DOHH2 (cell line): ENCODE data around the gene SLC19A1.
"Not testable (repeated sequence)": the region's sequence is repeated elsewhere in the genome, so short reads cannot be mapped to it uniquely, and the experiment has no call there.

Source experiments
- H3F3A ChIP-seq: fragments of 200-600 bp; sonication (generic), shearing (Covaris generic); 2 replicates; pipeline ENCODE4 v1.6.0; 2016; ENCODE audit warnings: antibody characterized with exemption, mild to moderate bottlenecking; ENCODE audit not compliant: control insufficient read depth, insufficient read depth
- H3K27ac ChIP-seq: fragments of 200-600 bp; sonication (generic); 2 replicates; pipeline ENCODE4 v1.5.1; 2014; ENCODE audit warnings: low read depth, mild to moderate bottlenecking, low read length, moderate library complexity
- H3K27me3 ChIP-seq: fragments of 200-600 bp; sonication (generic); 2 replicates; pipeline ENCODE4 v1.6.1; 2014; ENCODE audit warnings: mild to moderate bottlenecking, low read length, mixed read lengths; ENCODE audit not compliant: control insufficient read depth
- H3K36me3 ChIP-seq: fragments of 200-600 bp; sonication (generic); 2 replicates; pipeline ENCODE4 v1.6.1; 2014; ENCODE audit warnings: mild to moderate bottlenecking, low read length, moderate library complexity, mixed read lengths; ENCODE audit not compliant: control insufficient read depth
- H3K4me1 ChIP-seq: fragments of 200-600 bp; sonication (generic); 2 replicates; pipeline ENCODE4 v1.6.1; 2014; ENCODE audit warnings: mild to moderate bottlenecking, low read length, mixed read lengths; ENCODE audit not compliant: control insufficient read depth
- H3K4me2 ChIP-seq: fragments of 200-600 bp; sonication (generic); 2 replicates; pipeline ENCODE4 v1.6.0; 2014; ENCODE audit warnings: mild to moderate bottlenecking, low read length, moderate library complexity
- H3K4me3 ChIP-seq: fragments of 200-600 bp; sonication (generic); 2 replicates; pipeline ENCODE4 v1.5.1; 2014; ENCODE audit warnings: mild to moderate bottlenecking, low read length, mixed read lengths
- H3K79me2 ChIP-seq: fragments of 200-600 bp; sonication (generic); 2 replicates; pipeline ENCODE4 v1.6.1; 2014; ENCODE audit warnings: mild to moderate bottlenecking, low read length, mixed read lengths; ENCODE audit not compliant: control insufficient read depth
- H3K9me2 ChIP-seq: fragments of 200-600 bp; sonication (generic); replicated peaks from 2 replicates; pipeline ENCODE4 v1.6.1; 2014; ENCODE audit warnings: mild to moderate bottlenecking, low read length, mixed read lengths; ENCODE audit not compliant: control insufficient read depth
- H3K9me3 ChIP-seq: fragments of 200-600 bp; sonication (generic); 2 replicates; pipeline ENCODE4 v1.6.1; 2014; ENCODE audit warnings: antibody characterized with exemption, low read length, mixed read lengths; ENCODE audit not compliant: control insufficient read depth, insufficient read depth
- H4K20me1 ChIP-seq: fragments of 200-600 bp; sonication (generic); 2 replicates; pipeline ENCODE4 v1.6.0; 2014; ENCODE audit warnings: low read depth, mild to moderate bottlenecking, antibody characterized with exemption, low read length, moderate library complexity; ENCODE audit not compliant: control insufficient read depth, insufficient read depth
- EZH2phosphoT487 ChIP-seq: fragments of 200-600 bp; sonication (generic); IDR thresholded peaks from 2 replicates; pipeline ENCODE4 v1.6.1; 2017; ENCODE audit warnings: borderline replicate concordance, mild to moderate bottlenecking, antibody characterized with exemption, low read length, moderate library complexity, mixed read lengths
- TF ChIP-seq, protein P1 (sequence below): fragments of 200-600 bp; sonication (generic); IDR thresholded peaks from one replicate; pipeline ENCODE4 v1.5.1; 2014; ENCODE audit warnings: antibody characterized with exemption, mild to moderate bottlenecking, low read depth, low read length; ENCODE audit not compliant: poor library complexity, severe bottlenecking

Gene SLC19A1

DNA sequence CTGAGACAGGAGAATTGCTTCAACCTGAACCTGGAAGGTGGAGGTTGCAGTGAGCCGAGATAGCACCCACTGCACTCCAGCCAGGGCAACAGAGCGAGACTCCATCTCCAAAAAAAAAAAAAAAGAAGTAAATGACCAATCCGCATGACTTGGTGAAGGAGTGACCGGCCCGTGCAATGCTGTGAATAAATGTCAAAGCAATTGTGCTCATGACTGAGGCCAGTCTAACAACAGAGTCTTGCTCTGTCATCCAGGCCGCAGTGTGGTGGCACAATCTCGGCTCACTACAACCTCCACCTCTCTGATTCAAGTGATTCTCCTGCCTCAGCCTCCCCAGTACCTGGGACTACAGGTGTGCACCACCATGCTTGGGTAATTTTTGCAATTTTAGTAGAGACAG is 27.8 kb upstream of the SLC19A1 start:
- H4K20me1 ChIP-seq = no peaks in the 10 kb centered on the region
- H3K79me2 ChIP-seq = no peaks in the 10 kb centered on the region
- H3K27ac ChIP-seq = no peak overlapping the region
- H3K36me3 ChIP-seq = no peaks in the 10 kb centered on the region
- TF ChIP-seq, protein P1, sequence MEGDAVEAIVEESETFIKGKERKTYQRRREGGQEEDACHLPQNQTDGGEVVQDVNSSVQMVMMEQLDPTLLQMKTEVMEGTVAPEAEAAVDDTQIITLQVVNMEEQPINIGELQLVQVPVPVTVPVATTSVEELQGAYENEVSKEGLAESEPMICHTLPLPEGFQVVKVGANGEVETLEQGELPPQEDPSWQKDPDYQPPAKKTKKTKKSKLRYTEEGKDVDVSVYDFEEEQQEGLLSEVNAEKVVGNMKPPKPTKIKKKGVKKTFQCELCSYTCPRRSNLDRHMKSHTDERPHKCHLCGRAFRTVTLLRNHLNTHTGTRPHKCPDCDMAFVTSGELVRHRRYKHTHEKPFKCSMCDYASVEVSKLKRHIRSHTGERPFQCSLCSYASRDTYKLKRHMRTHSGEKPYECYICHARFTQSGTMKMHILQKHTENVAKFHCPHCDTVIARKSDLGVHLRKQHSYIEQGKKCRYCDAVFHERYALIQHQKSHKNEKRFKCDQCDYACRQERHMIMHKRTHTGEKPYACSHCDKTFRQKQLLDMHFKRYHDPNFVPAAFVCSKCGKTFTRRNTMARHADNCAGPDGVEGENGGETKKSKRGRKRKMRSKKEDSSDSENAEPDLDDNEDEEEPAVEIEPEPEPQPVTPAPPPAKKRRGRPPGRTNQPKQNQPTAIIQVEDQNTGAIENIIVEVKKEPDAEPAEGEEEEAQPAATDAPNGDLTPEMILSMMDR = no peak
- TF ChIP-seq EZH2phosphoT487 = no peak
- no peaks in the 10 kb centered on the region for H3K9me3 ChIP-seq
- no peak overlapping the region for H3K4me3 ChIP-seq
- H3K9me2 ChIP-seq = no peaks in the 10 kb centered on the region
- no peaks in the 10 kb centered on the region for H3F3A ChIP-seq
- H3K4me2 ChIP-seq = no peak overlapping the region
- H3K27me3 ChIP-seq = peaks cover 7% of the 10 kb centered on the region
- no peaks in the 10 kb centered on the region for H3K4me1 ChIP-seq

DNA sequence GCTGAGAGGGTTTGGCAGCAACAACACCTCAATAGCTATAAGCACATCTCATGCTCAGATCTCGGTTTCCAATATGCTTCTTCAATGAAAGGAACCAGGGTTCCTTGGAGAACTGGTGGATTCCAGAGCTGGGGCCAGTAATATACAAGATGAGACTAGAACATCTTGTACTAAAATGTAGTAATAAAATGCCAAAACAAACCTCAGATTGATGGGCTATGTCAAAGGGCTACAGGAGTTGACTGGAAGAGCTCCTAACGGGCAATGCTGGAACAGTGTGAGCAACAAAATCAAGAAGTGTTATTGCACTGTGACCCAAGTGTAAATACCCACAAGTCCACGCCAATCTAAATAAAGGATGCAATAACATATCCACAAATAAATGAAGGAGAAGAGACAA is 26.1 kb upstream of the SLC19A1 start:
- no peaks in the 10 kb centered on the region for H3F3A ChIP-seq
- no peaks in the 10 kb centered on the region for H3K36me3 ChIP-seq
- H3K27ac ChIP-seq = no peak overlapping the region
- no peaks in the 10 kb centered on the region for H3K4me1 ChIP-seq
- H3K9me3 ChIP-seq = no peaks in the 10 kb centered on the region
- no peak overlapping the region for H3K4me2 ChIP-seq
- no peaks in the 10 kb centered on the region for H4K20me1 ChIP-seq
- H3K4me3 ChIP-seq = no peak overlapping the region
- no peaks in the 10 kb centered on the region for H3K9me2 ChIP-seq
- no peaks in the 10 kb centered on the region for H3K79me2 ChIP-seq
- no peak for TF ChIP-seq EZH2phosphoT487
- TF ChIP-seq, protein P1 = no peak
- peaks cover 7% of the 10 kb centered on the region for H3K27me3 ChIP-seq

DNA sequence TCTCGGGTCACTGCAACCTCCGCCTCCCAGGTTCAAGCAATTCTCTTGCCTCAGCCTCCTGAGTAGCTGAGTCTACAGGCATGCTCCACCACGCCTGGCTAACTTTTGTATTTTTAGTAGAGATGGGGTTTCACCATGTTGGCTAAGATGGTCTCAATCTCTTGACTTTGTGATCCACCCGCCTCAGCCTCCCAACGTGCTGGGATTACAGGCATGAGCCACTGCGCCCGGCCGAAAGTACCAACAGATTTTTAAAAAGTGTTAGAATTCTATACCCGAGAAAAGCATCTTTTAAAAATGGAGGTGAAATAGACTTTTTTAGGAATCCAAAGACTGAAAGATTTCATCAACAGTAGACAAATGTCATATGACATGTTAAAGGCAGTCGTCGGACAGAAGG is 21.9 kb upstream of the SLC19A1 start:
- not testable (repeated sequence) for H3F3A ChIP-seq, H3K4me2 ChIP-seq, H3K4me3 ChIP-seq, H3K79me2 ChIP-seq, H3K9me2 ChIP-seq, H4K20me1 ChIP-seq, H3K9me3 ChIP-seq, H3K36me3 ChIP-seq, H3K4me1 ChIP-seq, H3K27ac ChIP-seq, H3K27me3 ChIP-seq

DNA sequence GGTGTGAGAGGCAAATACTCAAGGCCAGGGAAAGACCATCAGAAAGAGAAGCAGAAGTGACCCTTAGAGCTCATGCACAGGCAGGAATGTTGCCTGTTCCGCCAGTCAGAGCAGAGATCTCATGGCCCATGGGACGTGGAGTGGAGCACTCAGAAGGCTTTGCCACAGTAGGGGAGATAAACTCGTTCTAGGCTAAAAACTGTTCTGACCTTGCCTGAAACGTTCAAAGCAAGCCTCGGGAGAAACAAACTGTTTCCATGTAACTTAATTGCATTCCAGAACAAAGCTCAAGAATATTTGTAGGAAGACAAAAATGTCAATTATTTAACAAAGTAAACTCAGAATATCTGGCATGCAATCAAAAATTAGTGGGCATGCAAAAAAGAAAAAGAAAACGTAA is 20.7 kb upstream of the SLC19A1 start:
- Histone ChIP-seq H3K36me3 (no peaks in the 10 kb centered on the region), H3K79me2 (no peaks in the 10 kb centered on the region), H3K9me3 (no peaks in the 10 kb centered on the region), H3K27me3 (peaks cover 7% of the 10 kb centered on the region), H3K4me1 (no peaks in the 10 kb centered on the region), H3K9me2 (no peaks in the 10 kb centered on the region), H3K4me2 (no peak overlapping the region), H3F3A (no peaks in the 10 kb centered on the region), H3K27ac (no peak overlapping the region), H3K4me3 (no peak overlapping the region), H4K20me1 (no peaks in the 10 kb centered on the region)
- TF ChIP-seq, protein P1 = no peak
- no peak for TF ChIP-seq EZH2phosphoT487
